GM19043 (cell line): ENCODE results near the gene FAM174B.

Experiments used
- ATAC-seq: cut with Tn5 transposase; IDR thresholded peaks from one replicate; pipeline ENCODE4 v1.9.1; 2021; ENCODE audit warnings: low read depth; ENCODE audit not compliant: unreplicated experiment

Gene FAM174B

DNA sequence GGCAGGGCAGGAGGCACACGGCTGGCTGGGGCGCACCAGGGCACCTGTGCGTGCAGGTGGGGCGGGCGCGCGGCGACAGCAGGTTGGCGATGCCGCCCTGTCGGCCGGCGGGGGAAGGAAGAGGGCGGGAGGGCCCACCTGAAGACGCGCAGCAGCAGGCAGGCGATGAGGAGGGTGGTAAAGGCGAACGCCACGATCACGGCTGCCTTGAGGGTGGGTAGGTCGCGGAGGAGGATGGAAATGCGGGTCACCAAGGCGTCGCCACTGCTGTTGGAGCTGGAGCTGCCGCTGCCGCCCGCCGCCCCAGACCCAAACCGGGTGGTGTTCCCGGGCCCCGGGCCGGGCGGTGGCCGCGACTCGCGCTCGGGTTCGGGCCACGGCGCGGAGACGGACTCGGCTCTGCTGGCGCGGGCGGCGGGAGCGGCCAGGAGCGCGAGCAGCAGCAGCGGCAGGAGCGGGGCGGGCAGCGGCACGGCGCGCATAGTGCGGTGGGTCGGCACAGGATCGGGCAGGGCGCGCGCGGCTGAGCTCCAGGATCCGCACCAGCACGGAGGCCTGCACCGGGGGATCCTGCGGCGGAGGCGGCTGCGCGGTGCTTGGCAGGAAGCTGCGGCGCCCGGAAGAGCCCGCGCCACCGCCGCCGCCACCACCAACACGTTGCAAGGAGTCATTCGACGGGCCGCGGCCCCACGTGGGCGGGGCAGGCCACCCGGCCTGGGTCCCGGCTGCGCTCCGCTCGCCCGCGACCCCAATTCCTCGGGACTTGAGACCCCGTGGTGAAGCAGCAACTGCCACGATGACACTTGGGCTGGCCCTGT lies at the start of gene FAM174B:
TSS of gene FAM174B (minus strand) at position 598 of the 818 bp plus-strand sequence.
- ATAC-seq = peak; percentile 54

DNA sequence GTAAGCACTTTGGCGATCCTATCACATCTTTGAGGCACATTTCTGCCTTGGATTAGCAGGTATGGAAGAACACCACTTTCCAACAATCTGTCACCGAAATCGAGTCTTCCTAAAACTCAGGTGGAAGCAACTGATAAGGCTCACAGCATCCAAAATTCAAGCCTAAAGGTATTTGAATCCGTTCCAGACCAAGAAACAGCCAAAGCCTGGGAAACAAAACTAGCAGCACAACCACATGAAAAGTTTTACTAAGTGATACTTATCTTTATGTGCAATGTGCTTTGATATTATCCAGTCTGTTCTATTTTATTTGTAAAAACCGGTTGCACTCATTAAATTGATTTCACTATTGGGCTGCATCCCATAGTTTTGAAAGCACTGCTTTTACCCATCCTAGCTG lies 40.5 kb upstream of the FAM174B start:
- no peak for ATAC-seq

DNA sequence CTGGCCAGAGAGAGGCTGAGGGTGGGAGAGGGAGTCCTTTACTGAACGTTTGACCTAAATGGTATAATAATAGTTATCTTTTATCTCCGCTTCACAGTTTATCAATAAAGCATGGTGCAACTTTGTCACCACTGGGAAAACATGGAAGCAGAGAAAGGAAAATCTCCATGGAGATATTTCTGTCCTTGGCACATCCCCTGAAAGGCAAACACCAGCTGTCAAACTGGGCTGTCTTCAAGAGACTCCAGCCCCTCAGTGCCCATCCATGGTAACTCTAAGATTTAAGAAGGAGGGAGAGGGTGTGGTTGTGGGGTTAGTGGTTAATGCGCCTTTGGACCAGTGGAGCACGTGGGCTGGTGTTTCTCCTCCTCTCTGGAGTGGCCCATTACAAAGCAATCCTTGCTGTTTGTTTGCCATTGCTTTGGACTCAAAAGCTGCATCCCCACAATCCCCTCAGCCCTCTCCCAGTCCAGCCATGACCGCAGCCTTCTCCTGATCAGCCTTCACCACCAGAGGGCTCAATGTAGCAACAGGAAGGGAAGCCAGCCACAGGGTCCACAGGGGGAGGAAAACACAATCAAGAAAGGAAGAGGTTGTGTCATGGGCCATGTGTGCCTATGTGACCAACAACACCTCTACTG lies 38.2 kb upstream of the FAM174B start:
- no peak for ATAC-seq

DNA sequence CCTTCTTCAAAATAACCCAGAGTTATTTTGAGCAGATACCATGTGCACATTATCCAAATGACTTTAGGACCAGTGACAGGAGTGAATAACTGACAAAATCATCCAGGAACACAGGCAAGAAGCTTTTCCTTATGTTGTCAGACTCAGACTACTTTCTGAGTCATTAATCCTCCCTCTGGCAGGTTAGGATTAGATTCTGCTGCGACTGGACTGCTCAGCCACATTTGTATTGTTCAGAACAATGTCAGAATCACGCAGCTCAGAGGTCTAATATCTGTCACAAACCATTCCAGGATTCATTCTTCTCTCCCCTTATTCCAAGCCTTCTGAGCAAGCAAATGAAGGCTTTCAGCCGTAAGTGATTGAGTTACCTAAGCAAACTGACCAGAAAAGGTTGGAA lies 34.8 kb upstream of the FAM174B start:
- no peak for ATAC-seq

DNA sequence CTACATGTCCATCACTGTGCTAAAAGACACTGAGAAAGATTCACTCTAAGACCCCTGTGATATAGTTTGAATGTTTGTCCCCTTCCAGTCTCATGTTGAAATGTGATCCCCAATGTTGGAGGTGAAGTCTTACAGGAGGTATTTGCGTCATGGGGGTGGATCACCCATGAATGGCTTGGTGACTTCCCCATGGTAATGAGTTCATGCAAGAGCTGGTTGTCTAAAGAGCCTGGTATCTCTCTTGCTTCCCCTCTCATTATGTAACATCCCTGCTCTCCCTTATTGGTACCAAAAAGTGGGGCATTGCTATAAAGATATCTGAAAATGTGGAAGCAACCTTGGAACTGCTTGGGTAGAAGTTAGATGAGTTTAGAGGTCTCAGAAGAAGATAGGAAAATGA lies 32.2 kb upstream of the FAM174B start:
- ATAC-seq = no peak

DNA sequence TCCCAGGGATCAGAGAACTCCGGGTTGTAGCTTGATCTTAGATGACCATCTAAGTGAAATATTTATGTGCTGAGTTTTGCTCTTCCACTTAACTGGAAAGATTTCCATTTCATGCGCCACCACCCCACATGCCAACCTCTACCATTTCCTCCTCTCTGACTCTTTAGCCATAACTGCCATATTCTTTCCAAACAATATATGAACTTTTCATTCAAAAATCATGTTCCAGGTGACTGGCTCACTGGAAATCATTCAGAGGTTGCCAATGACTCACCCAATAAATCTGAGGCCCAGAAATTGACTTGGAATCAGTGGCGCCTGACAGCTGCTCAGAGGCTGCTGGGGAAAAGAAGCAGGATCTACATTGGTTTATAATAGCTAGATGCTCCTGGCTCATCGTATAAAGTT lies 31.6 kb upstream of the FAM174B start:
- no peak for ATAC-seq

DNA sequence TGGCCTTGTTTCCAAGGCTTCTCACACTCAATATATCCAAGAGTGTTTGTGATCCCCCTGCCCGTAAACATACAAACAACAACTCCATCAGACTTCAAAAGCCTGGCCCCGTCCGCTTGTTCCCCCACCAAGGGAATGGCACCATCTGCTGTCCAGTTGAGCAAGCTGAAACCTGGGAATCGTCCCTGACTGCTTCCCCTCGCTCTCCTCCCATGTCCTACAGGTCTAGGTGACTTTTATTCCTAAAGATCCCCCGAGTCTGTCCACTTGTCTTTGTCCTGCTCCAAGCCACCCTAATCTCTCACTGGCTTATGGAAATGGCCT lies 27.9 kb upstream of the FAM174B start:
- no peak for ATAC-seq

DNA sequence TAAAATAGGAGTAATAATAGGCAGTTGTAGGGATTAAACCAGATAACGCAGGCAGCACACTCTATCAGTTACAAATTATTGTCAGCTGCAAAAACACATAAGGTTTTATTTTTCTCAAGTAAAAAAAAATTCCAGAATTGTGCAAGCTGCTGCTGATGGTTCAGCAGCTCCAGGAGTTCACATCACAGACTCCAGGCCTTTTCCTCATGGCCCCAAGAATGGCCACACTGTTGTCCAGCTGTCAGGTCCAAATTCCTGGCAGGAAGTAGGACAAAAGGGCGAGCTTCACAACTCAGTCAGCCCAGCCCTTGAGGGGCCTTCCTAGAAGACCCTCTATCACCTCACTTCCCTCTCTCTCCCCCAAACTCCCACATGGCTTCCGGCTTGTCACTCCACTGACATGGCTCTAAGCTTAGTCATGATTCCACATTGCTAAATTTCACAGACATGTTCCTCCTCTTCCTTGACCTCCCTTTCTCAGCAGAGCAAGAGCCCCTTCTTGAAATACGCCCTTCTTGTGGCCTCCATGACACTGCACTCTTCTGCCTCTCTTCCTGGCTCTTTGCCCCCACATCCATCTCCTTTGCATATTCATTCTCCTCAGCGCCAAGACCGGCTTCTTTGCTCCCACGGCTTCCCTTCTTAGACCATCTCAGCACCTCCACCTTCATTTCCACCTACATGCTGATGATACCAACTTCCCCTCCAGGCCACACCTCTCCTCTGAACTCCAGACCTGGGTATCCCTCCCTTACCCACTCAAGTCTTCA lies 27.4 kb upstream of the FAM174B start:
- ATAC-seq = no peak

DNA sequence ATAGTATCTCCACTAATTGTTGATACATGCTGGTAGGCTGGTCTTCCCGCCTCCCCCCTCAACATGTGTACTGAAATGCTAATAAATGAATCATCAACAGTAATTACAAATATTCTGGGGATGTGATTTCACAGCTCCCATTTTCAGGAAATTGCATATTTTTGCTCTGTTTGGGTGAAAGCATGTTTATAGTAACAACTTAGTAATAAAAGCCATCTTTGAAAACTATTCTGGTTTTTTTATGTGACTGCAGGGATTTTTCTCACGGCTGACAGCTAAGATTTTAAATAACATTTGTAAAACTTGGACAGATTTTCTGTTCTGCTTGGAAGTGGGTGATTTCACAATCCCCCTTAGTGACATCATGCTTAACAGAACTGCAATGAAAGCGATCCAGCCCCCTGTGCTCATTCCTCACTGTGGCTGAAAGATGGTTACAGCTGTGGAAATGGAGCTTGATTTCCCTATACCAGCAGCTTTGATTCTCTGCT lies 25.6 kb upstream of the FAM174B start:
- no peak for ATAC-seq

DNA sequence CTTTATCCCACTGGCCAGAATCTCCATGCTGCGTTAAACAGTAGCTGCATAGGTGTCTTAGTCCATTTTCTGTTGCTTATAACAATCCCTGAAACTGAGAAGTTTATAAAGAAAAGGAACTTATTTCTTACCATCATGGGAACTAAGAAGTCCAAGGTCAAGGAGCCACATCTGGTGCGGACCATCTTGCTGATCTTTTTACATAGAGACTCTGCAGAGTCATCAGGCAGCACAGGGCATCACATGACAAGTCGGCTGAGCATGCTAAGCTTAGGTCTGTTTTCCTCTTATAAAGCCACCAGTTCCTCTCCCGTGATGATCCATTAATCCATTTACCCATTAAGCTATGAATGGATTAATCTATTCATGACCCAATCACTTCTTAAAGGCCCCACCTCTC lies 22.4 kb upstream of the FAM174B start:
- ATAC-seq = no peak

DNA sequence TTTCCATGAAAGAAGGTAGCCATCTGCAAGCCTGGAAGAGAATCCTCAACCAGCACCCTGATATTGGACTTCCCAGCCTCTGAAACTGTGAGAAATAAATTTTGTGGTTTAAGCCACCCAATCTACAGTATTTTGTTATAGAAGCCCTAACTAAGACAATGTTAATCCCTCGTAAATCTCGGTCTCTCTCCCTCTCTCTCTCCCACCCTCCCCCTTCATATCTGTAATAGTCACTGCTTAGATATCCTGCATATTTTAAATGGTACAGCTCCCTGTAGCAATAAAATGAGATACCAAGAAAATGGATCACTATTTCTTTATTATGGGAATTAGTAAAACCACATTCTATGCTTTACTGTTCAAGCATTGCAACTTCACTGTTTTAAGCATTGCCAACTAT lies 21.0 kb upstream of the FAM174B start:
- no peak for ATAC-seq

DNA sequence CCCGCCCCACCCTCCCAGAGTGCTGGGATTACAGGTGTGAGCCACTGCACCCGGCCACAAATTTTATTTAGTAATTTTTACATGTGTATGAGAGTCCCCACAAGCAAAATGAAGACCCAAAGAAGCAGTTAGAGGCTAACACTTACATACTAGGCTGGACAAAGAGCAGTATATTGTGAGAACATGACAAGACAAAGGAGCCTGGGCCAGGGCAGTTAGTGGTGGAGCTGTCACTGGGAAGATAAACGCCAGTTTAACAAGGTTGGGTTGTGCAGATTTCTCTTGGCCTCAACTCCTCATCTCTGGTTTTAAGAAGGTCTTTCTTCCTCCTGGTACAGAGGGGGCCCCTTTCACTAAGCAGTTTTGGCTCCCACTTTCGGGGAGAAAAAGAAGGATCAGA lies 19.9 kb upstream of the FAM174B start:
- no peak for ATAC-seq

DNA sequence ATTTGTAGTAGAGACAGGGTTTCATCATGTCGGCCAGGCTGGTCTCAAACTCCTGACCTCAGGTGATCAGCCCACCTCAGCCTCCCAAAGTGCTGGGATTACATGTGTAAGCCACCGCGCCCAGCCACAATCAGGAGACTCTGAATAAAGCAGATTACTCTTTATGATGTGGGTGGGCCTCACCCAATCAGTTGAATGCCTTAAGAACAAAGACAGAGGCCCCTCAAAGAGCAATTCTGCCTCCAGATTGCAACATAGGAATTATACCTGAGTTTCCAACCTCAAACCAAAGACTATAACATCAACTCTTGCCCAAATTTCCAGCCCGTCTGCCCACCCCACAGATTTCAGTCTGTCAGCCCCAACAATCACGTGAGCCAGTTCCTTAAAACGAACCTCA lies 18.8 kb upstream of the FAM174B start:
- ATAC-seq = no peak

DNA sequence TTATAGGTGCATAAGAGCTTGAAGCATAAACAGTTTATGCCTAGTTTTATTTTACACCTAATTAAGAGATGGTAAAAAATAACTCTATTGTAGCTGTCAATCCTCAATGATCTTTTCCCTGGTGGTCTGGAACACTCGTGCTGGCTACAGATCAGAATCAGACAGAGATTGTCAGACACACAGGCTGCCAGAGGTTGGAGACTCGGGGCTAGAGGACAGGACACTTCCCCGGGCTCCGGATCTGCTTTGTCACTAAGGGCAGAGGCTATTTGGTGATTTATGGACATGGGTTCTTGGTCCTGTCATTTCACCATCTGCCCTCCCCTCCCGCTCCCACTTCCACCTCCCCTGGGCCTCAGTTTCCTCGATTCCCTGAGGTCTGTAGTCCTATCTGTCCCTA lies 16.5 kb upstream of the FAM174B start:
- ATAC-seq = no peak

DNA sequence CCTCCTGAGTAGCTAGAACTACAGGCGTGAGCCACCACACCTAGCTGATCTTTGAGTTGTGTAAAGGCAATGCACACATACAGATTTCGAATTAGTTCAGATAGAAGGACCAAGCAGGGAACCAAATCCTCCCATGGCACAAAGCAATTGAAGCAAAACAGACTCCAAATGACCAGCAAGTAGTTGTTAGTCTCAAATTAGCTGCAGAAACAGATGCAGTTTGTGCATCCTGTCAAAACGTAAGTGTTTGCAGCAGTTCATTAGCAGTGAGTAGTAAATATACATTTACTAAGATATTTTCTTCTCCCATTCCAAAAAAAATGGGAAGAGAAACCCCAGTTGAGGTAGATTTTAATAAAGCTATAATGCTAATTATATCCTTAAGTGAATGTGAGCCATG lies 15.8 kb upstream of the FAM174B start:
- ATAC-seq = no peak

DNA sequence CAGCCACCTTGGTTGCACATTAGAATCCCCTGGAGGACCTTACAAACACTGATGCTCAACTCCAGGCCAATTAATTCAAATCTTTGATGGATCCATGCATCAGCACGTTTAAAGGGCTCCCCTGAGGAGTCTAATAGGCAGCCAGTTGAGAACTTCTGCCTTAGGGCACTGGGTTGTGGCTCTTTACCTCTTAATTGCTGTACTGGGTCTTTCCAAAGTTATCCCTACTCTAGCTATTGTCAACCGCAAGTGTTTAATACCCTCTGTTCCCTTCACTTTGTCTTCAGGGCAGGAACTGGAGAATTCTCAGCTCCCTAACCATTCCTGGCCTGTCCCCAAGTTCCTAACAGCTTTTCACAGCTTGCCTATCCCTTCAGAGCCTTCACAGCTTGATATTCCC lies 15.0 kb upstream of the FAM174B start:
- no peak for ATAC-seq

DNA sequence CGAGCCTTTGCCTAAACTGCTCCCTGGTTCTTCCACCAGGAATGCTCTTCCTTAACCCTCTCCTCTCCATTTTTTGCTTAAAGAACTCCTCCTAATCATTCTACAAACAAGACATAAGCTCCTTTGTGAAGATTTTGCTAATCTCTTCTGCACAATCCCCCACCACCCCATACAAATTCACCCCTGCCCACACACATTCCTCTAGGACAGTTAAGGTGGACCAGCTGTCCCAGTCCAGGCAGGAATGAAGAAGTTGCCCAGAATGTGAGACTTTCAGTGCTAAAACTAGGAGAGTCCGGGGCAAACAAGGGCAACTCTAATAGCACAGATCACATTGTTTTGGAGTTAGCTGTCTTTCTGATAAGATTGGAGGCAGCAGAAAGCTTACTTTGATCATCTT lies 13.9 kb upstream of the FAM174B start:
- ATAC-seq = no peak

DNA sequence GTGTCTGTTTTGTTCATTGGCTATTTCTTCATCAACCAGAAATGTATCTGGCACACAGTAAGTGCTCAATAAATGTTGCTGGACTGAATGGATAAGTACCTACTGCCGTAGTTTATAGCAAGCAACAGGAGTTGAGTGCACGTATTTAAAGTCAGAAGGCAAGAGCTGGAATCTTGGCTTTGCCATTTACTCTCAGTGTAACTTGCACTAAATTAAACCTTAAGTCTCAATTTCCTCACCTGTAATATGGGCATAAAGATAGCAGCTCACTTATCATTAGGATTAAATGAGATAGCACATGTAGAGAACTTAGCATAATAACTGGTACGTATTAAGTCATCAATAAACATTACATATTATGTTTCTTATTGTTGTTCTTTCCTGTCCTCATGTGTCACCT lies 13.0 kb upstream of the FAM174B start:
- ATAC-seq = no peak

DNA sequence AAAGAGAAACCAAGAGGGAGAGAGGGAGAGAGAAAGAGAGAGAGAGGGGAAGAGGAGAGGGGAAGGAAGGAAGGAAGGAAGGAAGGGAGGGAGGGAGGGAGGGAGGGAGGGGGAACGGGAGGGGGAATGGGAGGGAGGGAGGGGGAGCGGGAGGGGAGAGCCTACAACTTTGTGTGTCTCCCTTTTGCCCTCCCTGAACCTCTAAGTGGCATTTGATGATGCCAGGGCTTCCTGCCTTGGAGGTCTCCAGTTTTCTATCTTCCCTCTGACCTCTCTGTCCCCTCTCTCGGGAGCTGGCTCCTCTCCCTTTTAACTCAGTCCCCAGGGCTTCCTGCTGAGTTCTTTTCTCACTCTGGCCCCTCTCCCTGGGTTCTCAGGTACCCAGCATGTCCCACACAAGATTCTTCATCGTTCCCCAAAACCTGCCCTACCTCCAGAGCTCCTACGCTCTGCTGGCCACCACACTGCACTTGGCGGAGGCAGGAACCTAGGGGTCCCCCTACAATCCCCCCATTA lies 12.5 kb upstream of the FAM174B start:
- no peak for ATAC-seq

DNA sequence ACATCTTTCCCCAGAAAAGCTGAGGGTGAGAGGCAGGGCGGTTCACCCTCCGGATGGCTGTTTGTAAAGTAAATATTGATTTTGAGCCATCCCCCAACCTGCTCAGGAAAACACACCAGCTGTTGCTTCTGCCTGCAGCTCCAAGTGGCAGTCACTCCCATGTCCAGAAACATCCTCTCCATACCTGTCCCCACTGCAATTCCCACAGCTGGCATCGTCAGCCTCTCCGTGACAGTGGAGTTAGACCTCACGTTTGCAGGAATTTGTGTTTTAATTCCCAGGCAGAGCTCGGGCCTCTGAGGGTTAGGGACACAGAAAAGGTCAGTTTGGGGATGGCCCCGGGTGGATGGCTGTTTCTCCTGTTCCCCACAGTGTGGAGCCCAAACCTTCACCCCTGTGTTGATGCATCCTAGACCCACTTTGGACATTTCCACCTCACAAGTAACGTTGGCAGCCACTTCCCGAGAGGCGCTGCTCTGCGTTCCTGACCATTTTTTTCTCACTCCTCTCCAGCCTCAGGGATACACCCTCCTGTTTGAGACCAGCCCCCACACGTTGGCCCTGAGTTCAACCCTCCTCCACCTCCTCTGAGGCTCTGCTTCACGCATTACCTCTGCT lies 11.8 kb upstream of the FAM174B start:
- no peak for ATAC-seq

DNA sequence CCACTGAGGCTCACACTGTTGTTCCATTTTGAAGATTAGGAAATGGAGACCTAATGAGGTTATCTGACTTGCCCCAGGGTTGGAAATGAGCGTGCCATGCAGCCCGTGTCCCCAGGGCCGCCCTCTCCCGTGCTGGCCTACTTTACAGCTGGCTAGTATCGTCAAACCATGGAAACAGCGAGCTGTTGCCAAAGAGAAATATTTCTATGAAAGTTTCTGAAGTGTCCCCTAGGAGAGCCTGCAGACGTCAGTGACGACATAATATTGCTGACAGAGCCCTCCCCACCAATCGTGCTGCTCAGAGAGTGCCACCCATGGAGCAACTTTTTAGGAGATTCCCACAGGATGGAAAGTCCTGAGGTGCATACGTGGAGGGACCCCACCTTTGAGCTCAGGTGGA lies 11.2 kb upstream of the FAM174B start:
- ATAC-seq = no peak
